Measurements from ENCODE around the gene OST4. TPM values are rescaled to one million over a fixed set of nuclear protein-coding genes. Genes with fewer than 3 reads are reported as not detected.

OST4 gene
- total RNA-seq, 1 donor from 2014 or later, result 158 TPM

DNA sequence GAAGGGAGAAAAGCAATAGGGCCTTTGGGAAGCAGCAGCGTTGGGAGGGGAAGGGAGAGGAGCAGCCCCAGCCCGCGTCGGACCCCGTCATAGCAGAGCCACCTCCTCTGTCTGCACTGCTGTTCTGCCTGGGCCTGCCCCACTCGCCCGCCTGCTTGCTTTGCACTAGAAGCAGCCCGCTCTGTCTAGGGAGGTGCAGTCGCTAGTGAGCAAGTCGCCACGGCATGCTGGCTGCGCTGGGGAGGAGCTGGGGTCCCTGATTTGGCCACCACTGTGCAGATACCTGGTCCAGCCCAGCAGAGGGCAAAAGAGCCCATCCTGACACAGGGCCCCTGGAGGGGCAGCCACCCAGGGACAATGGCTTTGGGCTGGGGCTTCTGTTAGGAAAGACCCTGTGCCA is 46.6 kb downstream of the OST4 start:
- TF ChIP-seq, protein P1, sequence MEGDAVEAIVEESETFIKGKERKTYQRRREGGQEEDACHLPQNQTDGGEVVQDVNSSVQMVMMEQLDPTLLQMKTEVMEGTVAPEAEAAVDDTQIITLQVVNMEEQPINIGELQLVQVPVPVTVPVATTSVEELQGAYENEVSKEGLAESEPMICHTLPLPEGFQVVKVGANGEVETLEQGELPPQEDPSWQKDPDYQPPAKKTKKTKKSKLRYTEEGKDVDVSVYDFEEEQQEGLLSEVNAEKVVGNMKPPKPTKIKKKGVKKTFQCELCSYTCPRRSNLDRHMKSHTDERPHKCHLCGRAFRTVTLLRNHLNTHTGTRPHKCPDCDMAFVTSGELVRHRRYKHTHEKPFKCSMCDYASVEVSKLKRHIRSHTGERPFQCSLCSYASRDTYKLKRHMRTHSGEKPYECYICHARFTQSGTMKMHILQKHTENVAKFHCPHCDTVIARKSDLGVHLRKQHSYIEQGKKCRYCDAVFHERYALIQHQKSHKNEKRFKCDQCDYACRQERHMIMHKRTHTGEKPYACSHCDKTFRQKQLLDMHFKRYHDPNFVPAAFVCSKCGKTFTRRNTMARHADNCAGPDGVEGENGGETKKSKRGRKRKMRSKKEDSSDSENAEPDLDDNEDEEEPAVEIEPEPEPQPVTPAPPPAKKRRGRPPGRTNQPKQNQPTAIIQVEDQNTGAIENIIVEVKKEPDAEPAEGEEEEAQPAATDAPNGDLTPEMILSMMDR (IDR thresholded peaks at IDR 0.05), result no peak
- H3K4me3 ChIP-seq, result no peak overlapping the region
- DNase-seq (ENCODE audit: low spot score in 2 of 2), result no peak
- peaks cover 13 to 48% of the 10 kb centered on the region in 2 donors for H3K36me3 ChIP-seq
- H3K9me3 ChIP-seq, result no peaks in the 10 kb centered on the region
- H3K27me3 ChIP-seq, result no peaks in the 10 kb centered on the region
- intact Hi-C loops (cut with DNase I), result no loop called here
- H3K27ac ChIP-seq, result no peak overlapping the region
- H3K4me1 ChIP-seq, result no peaks in the 10 kb centered on the region

GRCh38 chr2:27024188-27024587 is 47.3 kb downstream of the OST4 start:
- Histone ChIP-seq H3K4me3 (no peak overlapping the region), H3K36me3 (peaks cover 13 to 48% of the 10 kb centered on the region in 2 donors), H3K9me3 (no peaks in the 10 kb centered on the region), H3K27ac (no peak overlapping the region), H3K27me3 (no peaks in the 10 kb centered on the region), H3K4me1 (no peaks in the 10 kb centered on the region)
- no peak for DNase-seq (ENCODE audit: low spot score in 2 of 2)
- intact Hi-C loops (cut with DNase I), result no loop called here
- TF ChIP-seq, protein P1 (IDR thresholded peaks at IDR 0.05), result no peak

DNA sequence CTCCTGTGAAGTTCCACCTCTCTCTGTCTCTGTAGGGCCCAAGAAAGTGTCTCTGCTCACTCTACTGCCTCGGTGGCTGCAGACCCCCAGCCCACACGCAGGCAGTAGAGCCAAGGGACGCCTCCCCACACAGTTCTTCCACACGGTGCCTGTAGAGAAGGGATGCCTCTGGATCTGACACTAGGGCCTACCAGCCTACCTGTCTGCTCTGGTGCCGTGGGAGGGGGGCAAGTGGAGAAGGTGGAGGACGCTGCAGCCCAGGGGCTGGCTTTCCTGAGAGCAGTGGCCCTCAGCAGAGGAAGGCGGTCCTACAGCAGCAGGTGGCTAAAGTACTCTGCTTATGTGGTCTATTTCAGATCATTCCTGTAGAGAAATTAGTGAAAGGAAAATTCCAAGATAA is 47.7 kb downstream of the OST4 start:
- Histone ChIP-seq H3K4me1 (no peaks in the 10 kb centered on the region), H3K36me3 (peaks cover 13 to 48% of the 10 kb centered on the region in 2 donors), H3K9me3 (no peaks in the 10 kb centered on the region), H3K27me3 (no peaks in the 10 kb centered on the region), H3K4me3 (no peak overlapping the region), H3K27ac (no peak overlapping the region)
- DNase-seq (ENCODE audit: low spot score in 2 of 2), result no peak
- TF ChIP-seq, protein P1 (IDR thresholded peaks at IDR 0.05), result no peak
- intact Hi-C loops (cut with DNase I), result no loop called here

DNA sequence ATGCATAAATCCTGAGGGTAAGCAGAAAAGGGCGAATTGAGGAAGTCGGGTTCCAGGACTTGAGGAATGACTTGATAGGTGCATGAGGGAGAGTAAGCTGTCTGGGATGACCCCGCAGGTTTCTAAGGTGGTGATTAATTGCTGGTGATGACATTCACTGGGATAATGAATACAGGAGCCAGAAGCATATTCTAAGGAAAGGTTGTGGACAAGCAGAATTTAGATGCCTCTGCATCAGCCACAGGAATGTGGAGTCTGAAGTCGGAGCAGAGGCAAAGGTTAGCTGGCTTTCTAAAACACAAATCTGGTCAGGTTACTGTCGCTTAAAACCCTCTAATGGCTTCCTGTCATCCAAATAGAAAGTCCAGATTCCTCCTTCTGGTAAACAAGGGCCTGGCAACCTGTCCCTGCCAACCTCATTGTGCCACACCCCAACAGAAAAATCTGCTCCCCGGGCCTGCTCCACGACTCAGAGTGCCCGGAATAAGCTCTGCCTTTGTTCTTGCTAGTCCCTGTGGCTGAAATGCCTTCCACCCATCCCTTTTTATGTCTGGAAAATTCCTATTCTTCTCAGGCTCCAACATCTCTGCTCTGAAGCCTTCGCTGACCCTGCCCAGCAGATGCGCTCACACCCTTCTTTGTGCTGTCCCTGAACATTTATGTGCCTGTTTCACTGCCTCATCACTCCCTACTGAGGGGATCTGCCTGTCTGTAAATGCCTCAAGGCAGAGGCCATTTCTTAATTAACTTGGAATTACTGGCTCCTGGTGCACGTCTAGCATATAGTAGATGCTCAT is 50.0 kb downstream of the OST4 start:
- Histone ChIP-seq H3K36me3 (peaks cover 11 to 37% of the 10 kb centered on the region in 2 donors), H3K4me3 (no peak overlapping the region), H3K27me3 (no peaks in the 10 kb centered on the region), H3K27ac (no peak overlapping the region), H3K9me3 (no peaks in the 10 kb centered on the region), H3K4me1 (no peaks in the 10 kb centered on the region)
- intact Hi-C loops (cut with DNase I), result no loop called here
- DNase-seq (ENCODE audit: low spot score in 2 of 2), result no peak
- TF ChIP-seq, protein P1 (IDR thresholded peaks at IDR 0.05), result no peak

Other genes with a start within 250 kb of the OST4 start
- not detected for gene DPYSL5, start 223.5 kb downstream of the OST4 start, total RNA-seq
- 18.9 TPM for gene MAPRE3, start 101.0 kb downstream of the OST4 start, total RNA-seq
- gene TMEM214, start 38.7 kb downstream of the OST4 start, total RNA-seq, result 74.1 TPM
- 2.1 TPM for gene AGBL5, start 20.0 kb downstream of the OST4 start, total RNA-seq
- 301 TPM for gene EMILIN1, start 7.0 kb upstream of the OST4 start, total RNA-seq
- 0.85 TPM for gene KHK, start 15.1 kb upstream of the OST4 start, total RNA-seq
- 3.5 TPM for gene CGREF1, start 47.5 kb upstream of the OST4 start, total RNA-seq
- not detected for gene ABHD1, start 52.2 kb upstream of the OST4 start, total RNA-seq
- 116 TPM for gene PREB, start 63.0 kb upstream of the OST4 start, total RNA-seq
- gene PRR30, start 67.8 kb upstream of the OST4 start, total RNA-seq, result not detected
- not detected for gene TCF23, start 77.3 kb upstream of the OST4 start, total RNA-seq
- 284 TPM for gene ATRAID, start 140.4 kb upstream of the OST4 start, total RNA-seq
- 85.7 TPM for gene SLC5A6, start 140.6 kb upstream of the OST4 start, total RNA-seq
- 63.4 TPM for gene CAD, start 145.7 kb upstream of the OST4 start, total RNA-seq
- 7.6 TPM for gene SLC30A3, start 191.4 kb upstream of the OST4 start, total RNA-seq
- not detected for gene DNAJC5G, start 203.8 kb upstream of the OST4 start, total RNA-seq
- not detected for gene TRIM54, start 210.8 kb upstream of the OST4 start, total RNA-seq
- not detected for gene UCN, start 236.8 kb upstream of the OST4 start, total RNA-seq

Data from ascending aorta (tissue), 2 donors.